HG02840 (cell line): Measurements from ENCODE around the gene EVA1B.

Experiments used
- ATAC-seq: cut with Tn5 transposase; IDR thresholded peaks from one replicate; pipeline ENCODE4 v1.9.1; 2021; ENCODE audit warnings: mild to moderate bottlenecking, moderate library complexity, moderate number of reproducible peaks; ENCODE audit not compliant: unreplicated experiment, low FRiP score

Gene EVA1B

DNA sequence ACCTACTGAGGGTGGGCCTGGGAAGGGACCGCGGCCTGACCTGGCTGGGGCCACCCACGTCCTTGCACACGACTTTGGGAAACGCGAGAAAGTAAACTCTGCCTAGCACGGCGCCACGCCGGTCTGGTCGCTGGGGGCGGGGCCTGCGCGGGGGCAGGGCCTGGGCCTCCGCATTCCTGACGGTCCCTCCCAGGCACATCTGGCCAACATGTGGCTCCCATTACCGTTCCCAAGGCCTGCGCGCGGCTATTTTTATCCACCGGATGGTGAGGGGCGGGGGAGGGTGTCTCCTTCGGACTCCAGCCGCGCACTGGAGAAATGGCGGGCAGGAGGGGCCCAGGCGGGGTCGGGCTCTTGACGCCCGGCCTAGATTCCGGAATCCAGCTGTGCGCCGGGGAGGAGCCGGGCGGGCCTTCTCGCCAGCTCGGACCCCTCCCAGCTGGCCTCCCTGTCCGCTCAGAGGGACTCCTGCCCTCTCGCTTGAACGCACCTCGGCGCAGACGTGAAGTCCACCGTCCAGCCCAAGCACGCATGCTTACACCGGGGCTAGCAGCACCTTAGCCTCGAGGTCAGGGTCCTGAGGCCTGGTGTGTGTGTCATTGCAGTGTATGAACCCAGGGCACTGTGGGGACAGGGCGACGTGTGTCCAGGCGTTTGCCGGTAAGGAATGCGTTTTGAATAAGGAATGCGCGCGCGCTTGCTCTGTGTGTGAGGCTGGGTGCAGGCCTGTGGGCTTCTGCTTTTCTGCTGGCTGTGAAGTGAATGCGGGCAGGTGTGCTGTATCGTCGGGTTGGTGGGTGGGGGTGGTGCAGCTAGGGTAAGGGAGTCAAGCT lies 2.1 kb downstream of the EVA1B start:
- no peak for ATAC-seq

DNA sequence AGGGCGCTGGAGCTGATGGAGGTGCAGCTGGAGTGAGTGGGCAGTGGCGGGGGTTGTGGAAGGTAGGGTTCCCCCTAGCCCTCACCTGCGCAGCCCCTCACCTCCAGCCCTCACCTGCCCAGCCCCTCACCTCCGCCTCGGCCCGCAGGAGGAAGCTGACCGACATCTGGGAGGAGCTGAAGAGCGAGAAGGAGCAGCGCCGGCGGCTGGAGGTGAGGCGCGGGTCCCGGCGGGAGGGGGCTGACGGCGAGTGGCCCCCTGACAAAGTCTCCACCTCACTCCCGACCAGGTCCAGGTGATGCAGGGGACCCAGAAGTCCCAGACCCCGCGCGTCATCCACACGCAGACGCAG lies 2.7 kb downstream of the EVA1B start:
- no peak for ATAC-seq

DNA sequence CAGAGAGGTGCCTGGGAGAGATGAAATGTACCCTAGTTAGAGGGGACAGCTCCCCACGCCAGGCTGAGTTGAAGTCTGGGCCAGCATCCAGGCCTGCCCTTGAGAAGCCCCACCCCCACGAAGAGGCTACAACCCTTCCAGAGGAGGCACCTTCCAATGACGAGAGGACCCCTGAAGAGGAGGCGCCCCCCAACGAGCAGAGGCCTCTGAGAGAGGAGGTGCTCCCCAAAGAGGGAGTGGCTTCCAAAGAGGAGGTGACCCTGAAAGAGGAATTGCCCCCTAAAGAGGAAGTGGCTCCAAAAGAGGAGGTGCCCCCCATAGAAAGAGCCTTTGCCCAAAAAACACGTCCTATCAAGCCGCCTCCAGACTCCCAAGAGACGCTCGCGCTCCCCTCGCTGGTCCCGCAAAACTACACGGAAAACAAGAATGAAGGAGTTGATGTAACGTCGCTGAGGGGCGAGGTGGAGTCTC lies 3.1 kb downstream of the EVA1B start:
- no peak for ATAC-seq

DNA sequence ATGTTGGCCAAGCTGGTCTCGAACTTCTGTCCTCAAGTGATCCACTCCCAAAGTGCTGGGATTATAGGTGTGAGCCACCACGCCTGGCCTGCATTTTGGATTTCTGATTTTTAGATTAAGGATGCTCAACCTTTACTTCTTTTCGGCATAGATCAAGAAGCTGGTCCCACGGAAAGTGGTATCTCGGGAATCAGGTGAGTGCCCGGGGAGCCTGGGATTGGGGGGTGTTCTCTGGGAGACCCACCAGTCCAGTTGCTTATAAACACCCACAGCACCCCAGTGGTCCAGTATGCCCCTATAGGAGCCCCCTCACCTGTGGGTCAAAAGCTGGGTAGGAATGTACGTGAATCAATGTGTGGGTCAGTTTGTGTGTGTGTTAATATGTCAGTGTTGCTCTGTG lies 14.0 kb downstream of the EVA1B start:
- ATAC-seq: no peak

DNA sequence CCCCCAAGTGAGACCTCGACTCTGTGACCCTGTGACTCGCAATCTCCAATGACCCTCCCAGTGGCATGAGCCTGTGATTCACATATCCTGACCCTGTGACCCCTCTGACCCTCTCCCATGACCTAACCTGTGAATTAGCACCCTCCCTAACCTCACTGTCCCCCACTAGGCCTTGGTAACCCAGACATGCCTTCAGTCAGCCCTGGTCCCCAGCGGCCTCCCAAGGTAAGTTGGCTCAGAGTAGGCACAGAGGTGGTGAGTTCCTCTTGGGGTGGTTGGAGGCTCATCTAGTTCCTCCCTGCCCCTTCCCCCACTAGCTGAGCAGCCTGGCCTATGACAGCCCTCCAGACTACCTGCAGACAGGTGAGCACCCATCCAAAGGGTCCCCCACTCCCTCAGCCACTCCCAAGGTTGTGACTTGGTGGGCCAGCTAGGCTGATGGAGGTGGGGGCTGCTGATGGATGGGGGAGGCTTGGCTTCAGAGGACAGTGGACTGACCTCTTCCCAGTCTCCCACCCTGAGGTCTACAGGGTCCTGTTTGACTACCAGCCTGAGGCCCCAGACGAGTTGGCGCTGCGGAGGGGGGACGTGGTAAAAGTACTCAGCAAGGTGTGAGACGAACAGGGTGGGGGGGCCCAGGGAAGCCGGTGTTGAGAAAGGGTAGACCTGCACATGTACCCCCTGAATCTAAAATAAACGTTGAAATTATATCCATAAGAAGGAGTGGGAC lies 15.7 kb downstream of the EVA1B start:
- ATAC-seq: no peak

DNA sequence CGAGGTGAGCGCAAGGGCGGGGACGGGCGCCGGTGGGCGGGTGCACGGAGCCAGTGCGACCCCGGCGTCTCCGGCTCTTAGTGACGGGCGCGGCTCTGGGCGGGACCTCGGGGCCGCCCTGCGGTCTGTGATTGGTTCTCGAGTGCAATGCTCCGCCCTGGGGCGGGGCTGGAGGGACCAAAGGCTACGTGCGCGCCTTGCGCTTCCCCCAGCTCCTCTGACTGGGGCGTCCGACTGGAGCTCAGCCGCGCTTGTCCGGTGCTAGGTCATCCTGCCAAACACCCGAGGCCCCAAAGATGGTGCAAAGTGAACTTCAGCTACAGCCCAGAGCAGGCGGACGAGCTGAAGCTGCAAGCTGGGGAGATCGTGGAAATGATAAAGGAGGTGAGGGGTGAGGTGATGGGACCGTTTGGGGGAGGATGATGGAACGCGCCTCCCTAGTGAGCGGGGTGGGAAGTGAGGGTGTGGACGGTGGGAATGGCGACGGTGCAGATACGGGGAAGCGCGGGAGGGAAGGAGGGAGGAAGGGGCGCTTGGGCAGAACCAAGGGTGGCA lies 16.5 kb downstream of the EVA1B start:
- ATAC-seq: peak; percentile 87

DNA sequence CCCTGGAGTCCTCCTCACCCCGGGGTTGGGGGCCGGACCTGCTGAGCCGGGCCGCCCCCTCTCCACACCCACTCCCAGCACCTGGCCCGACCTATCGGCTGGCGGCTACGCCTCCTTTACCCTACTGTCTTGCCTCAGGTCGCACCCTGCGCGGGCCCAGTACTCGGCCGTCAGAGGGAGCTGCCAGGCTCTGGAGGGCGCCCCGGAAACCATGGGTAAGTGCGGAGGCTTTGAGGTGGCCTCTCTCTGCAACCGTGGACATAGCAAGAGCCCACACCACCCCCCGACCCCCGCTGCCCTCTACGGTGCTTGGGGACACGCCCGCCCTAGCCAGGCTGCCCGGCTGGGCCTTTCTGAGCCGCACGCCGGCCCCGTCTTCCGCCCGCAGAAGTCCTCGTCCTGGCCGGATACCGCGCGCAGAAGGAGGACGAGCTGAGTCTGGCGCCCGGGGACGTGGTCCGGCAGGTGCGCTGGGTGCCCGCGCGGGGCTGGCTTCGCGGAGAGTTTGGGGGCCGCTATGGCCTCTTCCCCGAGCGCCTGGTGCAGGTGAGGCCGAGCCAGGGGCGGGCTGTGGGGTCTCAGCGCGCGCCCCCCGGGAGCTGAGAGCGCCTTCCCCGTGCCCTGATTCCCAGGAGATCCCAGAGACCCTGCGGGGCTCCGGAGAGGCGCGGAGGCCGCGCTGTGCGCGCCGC lies 17.1 kb downstream of the EVA1B start, which contains the start of gene SH3D21:
Gene SH3D21 (plus strand): TSS at position 159 of the 692 bp plus-strand sequence. CDS start 53 bp downstream, at position 212.
- ATAC-seq: peak; percentile 32

DNA sequence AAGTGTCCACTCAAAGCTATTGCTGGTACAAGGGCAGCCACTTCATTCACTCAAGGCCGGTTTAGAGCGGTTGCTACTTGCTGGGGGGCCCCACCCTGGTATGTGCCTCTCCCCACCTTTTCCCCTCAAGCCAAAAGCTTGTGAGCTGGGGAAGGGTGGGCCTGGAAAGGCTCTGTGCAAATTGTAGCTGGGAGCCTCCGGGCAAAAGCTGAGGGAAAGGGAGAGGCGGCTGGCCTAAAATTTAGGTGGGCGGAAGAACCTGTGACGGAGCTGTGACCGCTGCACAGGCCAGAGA lies 17.6 kb downstream of the EVA1B start:
- ATAC-seq: no peak

DNA sequence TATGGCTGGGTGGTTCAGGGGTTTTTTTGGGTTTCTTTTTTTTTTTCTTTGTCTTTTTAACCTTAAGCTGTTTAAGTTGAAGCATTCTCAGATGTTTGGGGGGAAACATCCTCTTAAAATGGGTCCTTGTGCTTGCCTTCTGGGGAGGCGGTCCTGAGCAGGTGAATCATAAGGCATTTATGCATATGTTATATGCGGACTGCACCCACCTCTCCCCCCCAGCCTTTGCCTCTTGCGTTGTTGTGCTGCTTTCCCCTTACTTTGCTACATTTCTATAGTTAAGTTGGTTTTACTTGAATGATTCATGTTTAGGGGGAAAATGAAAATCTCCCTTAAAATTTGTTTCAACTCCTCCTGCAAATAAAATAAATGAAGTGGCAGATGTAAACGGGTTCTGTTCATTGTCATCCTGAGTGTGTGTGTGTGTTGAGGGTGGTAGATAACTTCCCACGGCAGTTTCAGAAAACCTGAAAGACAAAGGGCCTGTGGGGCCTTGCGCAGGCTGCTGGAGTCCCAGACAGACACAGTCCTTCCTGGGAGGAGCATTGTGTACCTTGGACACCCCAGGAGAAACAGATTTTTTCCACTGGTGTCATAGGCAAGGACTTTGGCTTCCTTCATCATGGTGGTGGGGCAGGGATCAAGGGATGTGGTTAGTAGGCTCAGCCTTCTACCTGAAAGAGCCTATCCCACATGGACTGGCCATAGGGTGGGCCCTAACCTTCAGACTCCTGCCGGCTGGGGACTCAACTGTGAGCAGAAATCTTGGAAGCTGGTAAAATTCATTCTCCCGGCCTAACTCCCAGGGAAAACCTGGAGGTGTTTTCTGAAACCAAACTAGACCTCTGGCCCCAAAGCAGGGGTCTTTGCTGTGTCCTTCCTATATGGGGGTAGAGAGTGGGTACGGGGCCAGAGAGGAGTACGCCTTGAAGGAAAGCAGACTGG lies 18.2 kb downstream of the EVA1B start:
- ATAC-seq: no peak

DNA sequence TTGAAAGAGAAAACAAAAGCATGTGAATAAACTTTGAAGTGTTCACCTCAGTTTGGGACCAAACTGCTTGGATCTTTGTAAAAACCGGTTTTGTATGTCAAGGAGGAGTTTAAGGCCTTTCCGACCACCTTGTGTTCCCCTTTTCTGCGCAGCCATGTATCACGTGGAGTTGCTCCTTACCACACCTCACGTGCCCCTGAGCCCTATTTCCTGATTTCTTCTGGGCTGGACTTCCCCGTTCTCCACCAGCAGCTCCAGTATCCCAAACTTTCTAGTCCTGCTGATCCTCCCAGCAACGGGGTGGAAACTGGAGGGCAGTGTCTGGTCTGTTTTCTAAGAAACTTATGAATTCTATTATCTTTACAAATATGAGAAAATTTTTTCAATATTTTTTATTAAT lies 18.9 kb downstream of the EVA1B start:
- no peak for ATAC-seq

DNA sequence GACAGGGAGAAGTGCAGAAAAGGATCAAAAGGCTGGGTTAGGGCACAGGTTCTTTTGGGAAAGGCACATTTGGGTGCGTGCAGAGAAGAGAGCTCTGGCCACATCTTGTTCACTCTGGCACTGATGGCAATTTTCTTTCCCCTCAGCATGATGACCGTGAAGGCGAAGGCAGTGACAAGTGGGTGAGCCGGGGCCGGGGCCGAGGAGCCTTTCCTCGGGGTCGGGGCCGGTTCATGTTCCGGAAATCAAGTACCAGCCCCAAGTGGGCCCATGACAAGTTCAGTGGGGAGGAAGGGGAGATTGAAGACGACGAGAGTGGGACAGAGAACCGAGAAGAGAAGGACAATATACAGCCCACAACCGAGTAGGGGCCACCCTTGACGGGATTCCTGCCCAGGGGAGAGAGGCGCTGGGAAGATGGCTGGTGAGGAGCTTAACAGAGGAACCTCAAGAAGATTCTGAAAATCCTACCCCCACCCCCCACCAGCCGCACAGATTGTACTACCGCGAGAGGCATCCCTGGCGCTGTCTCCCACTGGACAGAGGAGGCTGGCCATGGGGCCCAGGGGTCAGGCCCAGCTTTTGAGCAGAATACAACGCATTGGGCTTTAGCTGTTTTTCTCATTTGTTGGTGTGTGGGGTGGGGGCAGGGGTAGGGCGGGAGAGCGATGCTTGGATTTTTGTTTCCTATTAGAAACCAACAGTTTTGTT lies 19.6 kb downstream of the EVA1B start:
- ATAC-seq: no peak

DNA sequence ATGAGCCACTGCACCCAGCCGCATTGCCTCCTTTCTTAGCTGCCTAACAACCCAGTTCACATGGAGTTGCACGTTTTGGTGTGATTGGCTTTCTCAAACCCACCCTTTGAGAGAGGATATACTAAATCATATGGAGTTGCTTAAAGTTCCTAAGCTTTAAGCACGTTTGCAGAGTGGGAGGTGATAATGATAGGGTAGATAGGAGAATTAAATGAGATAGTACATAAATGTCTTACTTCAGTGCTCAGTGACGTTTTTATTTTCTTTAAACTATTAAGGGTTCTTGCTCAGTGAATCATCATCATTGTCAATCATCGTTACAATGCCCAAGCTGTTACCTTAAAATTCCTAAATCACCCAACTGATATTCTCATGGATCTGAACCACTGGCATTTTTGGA lies 20.2 kb downstream of the EVA1B start:
- no peak for ATAC-seq

DNA sequence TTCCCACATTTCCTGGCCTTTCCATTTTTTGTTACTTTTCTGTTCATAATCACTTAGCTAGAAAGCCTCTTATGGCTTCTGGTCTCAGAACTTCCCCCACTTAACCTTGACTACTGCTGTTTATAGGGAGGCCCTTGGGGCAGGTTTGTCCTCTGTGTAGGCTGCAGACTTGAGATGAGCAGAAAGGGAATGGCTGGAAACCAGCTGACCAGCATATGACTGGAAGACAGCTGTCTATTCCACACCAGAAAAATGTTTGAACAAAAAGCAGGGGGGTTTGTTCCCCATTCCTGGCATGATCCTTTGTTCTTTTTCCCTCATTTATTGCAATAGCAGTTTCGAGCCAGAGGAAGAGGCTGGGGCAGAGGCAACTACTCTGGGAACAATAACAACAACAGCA lies 22.2 kb downstream of the EVA1B start:
- no peak for ATAC-seq

DNA sequence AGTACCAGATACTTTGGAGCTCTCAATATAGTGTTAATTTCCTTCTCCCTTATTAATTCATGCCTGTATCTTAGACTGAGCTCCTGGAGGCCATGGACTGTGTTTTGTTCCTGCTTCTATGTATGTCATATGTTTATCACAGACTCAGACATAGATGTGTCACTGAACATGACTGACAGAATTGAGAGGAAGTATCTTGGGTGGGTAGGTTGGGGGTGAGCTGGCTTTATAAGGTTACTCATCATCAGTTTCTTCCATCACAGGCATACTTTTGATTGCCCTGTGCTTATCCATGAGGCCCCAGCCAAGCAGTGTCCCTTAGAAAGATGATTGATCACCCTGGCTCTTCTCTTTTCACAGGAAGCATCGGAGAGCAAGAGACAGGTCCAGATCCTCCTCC lies 22.9 kb downstream of the EVA1B start:
- ATAC-seq: no peak

DNA sequence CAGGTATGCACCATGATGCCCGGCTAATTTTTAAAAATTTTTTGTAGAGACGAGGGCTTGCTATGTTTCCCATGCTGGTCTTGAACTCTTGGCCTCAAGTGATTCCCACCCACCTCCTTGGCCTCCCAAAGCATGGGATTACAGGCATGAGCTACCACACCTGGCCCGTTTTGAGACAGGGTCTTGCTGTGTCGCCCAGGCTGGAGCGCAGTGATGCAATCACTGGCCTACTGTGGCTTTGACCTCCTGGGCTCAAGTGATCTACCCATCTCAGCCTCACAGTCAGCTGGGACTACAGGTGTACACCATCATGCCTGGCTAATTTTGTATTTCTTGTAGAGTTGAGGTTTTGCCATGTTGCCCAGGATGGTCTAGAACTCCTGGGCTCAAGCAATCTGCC lies 24.8 kb downstream of the EVA1B start:
- ATAC-seq: no peak

DNA sequence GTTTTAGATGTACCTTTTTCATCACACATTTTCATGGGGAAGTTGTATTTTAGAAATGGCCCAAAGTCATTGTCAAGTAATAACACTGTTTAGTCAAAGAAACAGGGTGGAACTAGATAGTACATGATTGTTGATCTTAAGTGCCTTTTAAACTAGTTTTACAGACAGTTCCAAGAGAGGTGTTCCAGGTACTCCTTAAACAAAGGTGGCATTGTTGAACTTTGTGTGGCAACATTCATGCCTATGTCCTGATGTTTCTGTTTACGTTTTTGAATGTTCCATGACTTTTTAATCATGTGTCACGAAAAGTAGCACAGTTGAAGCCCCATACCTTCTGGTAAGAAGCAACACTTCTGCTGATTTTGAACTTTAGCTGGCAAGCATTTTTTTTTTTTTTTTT lies 26.4 kb downstream of the EVA1B start:
- no peak for ATAC-seq

DNA sequence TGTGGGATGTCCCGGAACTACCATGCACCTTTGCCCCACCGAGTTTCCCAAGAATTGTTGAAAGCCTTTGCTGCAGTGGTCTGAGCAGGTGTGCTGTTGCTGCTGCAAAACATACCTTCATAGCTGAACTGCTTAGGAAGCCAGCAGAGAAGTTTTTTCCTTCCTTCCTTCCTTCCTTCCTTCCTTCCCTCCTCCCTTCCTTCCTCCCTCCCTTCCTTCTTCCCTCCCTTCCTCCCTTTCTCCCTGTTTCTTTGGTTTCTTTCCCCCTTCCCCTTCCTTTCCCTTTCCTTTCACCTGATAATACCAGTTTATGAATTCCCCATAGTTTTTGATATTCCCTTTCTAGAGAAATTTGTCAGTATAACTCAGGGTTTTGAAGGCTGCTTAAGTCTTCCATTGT lies 28.1 kb downstream of the EVA1B start:
- ATAC-seq: no peak

DNA sequence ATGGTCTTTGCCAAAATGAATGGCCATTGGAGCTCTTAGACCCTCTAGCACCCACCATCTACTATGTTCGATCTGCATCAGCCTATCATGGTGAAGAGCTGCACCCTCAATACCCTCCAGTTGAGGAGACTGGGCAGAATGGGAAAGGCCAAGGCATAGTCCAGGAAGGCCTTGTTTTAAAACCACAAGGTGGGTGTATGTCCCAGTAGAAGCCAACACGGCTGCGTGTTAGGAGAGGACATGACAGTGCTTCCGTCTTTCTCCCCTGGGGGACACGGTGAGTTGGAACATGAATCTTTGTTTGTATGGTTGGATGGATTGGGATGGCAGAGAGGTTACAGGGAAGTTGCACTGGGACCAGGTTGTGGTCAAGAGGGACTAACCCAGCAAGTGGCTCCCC lies 35.9 kb downstream of the EVA1B start:
- ATAC-seq: no peak

DNA sequence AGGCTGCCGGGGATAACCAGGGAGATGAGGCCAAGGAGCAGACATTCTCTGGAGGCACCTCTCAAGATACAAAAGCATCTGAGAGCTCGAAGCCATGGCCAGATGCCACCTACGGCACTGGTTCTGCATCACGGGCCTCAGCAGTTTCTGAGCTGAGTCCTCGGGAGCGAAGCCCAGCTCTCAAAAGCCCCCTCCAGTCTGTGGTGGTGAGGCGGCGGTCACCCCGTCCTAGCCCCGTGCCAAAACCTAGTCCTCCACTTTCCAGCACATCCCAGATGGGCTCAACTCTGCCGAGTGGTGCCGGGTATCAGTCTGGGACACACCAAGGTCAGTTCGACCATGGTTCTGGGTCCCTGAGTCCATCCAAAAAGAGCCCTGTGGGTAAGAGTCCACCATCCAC lies 36.6 kb downstream of the EVA1B start:
- ATAC-seq: no peak
